GM18505 (cell line): ENCODE measurements around the gene GPR171.

Source experiments
- ATAC-seq: cut with Tn5 transposase; IDR thresholded peaks from one replicate; pipeline ENCODE4 v1.9.1; 2021; ENCODE audit not compliant: unreplicated experiment
- POLR2A ChIP-seq: IDR thresholded peaks from 4 replicates; pipeline ENCODE4 v1.6.1; 2011; ENCODE audit warnings: borderline replicate concordance; ENCODE audit not compliant: insufficient read depth, insufficient read length; ENCODE audit errors: extremely low read depth

GPR171 gene

DNA sequence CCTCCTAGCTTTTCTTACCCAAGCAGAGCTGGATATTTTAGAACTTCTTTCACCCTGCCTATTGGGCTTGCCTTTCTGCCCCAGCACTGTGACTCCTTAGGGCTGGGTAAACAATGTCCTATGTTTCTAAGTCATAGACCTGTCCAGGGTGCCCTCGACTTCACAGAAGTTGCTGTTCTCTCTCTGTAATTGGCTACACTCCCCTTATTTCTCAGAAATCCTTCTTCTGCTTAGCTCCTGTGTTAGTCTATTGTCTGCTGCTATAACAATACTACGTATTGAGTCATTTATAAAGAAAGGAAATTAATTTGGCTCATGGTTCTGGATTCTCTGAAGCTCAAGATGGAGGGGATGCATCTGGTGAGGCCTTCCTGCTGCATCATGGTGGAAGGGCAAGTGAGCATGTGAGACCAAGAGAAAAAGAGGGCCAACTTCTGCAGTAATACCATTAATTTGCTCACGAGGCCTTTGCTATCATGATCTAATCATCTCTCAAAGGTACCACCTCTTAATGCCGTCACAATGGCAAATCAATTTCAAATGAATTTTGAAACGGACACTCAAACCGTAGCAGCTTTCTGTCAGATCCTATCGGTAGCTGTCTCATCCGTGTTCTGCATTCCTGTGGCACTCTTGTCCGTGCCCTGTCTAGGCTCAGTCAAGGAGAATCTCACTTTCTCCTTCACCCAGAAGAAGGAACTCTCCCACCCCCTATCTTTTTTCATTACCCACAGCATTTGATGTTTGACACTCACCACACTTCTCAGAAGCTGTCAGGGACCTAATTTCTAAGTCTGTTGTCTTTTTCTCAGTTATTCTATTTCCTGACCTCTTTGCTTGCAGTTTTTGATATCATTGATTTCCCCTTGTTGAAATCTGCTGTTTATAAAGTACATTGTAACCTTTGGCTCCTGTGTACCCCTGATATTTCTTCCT is 22.3 kb upstream of the GPR171 start:
- ATAC-seq, result no peak
- TF ChIP-seq POLR2A, result no peak

DNA sequence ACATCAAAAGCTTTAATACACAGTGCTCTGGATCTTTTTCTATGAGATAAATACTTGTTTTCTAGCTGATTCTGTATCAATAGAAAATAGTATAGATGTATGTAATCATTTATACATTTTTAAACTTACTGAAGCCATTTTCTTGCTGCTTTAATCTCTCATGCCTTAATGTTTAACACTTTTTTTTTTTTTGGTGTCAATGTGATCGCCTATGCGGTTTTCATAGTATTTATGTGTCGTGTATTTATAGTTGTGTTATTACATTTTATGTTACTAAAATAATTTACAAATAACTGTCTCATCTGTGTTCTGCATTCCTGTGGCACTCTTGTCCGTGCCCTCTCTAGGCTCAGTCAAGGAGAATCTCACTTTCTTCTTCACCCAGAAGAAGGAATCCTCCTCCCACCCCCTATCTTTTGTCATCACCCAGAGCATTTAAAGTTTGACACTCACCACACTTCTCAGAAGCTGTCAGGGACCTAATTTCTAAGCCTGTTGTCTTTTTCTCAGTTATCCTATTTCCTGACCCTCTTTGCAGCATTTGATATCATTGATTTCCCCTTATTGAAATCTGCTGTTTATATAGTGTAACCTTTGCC is 21.4 kb upstream of the GPR171 start:
- ATAC-seq, result no peak
- no peak for TF ChIP-seq POLR2A

DNA sequence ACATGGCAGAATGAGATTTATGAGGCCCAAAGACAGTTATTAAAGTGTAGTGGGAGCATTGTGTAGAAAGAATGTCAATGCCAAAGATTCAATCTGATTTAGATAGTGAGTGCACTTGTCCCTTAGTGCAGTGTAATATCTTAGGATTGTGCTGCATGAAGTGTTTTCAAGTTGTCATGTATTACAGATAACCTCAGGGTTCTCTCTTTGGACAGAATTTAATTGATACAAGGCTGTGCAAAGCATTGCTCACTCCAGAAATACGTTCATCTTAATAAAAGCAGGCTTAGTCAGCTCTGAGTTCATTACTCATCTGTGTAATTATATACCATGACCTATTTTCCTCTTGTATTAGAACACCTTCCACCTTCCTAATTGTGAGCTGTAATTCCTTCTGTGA is 16.0 kb upstream of the GPR171 start:
- no peak for TF ChIP-seq POLR2A
- ATAC-seq, result no peak

DNA sequence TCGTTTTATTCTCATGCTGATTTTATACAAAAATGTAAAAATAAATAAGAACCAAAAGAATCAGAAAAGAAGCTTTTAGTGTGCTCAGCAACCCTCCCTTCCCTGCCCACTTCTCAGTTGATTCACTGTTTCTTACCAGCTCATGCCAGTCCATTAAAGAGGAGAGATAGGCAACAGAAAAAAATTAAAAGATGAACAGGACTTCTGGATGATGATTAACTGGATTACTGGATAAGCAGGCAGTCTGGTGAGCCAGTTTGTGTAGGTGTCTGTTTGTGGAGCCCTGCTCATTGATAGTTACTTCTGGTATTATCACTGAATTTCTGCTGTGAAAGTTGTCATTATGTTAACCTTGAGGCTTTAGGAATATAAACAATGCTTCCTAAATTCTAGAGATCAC is 15.1 kb upstream of the GPR171 start:
- ATAC-seq, result no peak
- TF ChIP-seq POLR2A, result no peak

DNA sequence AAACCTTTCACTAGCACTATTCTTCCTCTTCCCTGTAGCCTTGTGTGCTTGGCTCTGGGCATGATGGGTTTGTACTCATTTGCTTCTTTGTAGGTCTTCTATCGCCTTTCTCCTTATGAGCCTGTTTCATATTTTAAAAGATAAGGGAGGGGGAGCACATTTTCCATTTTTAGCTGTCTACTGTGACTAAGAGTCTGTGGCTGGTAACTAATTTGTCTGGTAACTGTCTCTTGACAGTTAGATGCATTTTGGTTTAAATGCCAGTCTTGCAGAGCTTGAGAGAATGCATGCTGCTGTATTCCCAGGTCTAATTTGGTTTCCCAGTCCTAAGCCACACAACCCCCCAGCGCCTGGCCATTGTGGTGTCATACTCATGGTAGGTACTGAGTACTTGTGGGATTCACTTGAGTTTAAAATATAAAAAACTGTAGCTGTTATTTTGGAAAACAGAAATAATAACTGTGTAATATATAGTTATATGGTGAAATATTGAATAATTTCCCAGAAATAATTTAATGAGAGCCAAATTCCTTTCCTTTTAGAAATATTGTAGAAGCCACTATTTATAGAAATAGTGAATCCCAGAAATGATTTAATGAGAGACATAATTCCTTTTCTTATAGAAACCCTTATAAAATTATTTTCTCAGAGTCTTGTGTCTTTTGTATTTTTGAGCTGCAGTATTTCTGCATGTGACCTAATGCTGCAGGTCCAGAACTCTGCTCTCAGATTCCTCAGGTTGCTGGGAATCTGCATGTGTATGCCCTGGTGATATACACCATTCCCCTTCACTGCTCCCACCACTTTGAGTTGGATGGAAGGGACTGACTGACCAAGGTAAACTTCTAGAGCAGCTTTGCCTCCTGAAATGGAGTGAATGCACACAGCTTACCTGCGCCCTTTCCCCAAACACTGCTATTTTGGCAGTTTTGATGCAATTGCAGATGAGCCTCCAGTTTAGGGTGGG is 13.9 kb upstream of the GPR171 start:
- ATAC-seq, result no peak
- TF ChIP-seq POLR2A, result no peak

DNA sequence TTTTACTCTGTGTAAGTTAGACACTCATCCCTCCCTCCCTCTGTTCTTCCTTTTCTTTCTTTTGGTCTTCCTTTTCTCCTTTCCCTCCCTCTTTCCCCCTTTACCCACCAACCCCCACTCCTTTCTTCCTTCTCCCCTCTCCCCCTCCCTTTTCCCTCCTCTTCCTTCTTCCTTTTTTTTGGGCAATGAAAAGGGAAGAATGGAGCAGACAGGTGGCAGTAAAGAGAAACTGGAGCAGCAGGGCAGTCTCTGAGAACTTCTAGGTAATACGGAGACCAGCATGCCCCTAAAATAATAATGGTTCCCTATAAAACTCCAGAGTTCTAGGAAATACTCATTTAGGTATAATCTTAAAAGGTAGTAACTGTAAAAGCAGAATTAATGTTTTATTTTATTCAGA is 11.4 kb upstream of the GPR171 start:
- no peak for TF ChIP-seq POLR2A
- ATAC-seq, result no peak

DNA sequence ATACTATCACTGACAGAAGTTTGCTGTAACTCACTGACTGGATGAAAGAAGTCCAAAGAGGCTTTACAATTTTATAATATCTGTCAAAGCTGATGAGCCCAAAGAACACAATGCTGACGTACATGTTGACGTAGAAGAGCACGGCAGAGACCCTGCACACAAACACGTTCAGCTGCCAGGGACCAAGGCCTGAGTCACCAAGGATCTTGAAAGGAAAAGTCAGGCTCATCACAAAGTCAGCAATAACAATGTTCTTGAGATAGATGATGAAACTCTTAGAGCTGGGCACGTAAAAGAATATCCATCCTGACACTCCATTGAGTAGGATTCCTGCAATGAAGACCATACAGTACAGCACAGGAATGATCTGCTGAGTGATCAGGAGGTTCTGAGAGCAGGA is 10.9 kb upstream of the GPR171 start:
- no peak for TF ChIP-seq POLR2A
- no peak for ATAC-seq

DNA sequence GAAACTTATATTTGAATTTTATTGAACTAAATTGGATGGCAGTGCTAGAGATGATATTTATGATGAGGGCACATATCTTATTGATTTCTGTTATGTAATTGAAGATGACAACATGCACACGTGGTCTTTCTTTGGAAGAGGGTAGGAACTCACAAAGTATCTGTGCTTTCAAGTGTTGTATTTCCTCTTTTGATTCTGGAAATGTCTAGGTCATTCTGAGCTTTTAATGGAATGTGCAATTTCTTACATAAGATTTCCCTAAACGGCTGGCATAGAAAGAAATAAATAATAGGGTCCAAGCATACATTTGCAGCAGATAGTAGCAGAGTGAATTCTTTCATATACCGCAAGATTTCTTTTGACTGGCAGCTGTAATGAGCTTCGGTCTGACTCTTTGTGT is 10.1 kb upstream of the GPR171 start:
- no peak for TF ChIP-seq POLR2A
- no peak for ATAC-seq

DNA sequence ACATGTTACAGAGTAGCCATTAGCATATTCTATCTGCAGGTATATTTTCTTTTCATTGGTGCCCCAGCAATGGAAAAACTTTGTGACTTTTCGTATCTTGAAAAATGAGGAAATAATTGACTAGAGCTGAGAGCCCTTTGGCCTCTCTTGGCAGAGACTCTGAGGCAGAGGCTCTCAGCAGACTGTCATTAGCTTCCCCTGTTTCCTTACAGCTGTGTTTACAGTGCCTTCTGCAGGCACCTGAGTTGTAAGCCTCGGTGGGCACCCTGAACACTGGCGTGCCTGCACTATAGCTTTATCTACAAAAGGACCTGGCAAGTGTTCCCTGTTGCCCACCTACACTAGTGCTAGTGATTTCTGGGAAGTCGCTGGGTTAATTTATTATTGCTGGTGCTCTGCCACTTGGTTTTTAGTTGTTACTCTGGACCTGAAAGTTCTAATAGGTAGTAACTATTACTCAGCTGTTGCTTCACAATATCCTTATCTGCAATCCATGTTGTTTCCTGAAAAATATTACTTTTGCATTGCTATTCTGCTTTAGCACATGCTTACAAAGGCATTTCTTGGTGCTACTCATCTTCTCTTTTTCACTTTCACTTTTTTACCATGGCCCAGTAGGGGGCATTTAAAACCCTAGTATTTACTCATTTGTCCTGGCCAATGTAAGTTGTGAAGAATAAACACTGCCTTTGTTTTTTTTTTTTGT is 7.8 kb upstream of the GPR171 start:
- no peak for TF ChIP-seq POLR2A
- ATAC-seq, result peak; percentile 84

DNA sequence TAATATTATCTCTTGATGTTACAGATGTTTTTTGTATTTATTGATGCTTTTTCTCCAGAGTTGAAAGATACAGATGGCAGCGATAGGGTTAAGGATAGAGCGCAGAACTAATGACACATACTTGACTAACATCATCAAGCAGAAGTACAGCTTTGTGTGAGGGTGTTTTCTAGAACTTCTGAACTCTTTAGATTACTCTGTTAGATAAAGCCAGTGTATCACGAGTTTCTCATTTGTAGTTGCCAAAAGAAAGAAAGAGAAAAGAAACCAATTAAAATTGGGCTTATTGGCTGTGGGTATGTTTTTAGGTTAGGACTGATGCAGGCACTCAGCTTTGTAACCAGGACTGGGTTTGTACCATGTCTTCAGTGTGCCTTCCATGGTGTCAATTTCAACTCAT is 6.6 kb upstream of the GPR171 start:
- TF ChIP-seq POLR2A, result no peak
- ATAC-seq, result no peak

DNA sequence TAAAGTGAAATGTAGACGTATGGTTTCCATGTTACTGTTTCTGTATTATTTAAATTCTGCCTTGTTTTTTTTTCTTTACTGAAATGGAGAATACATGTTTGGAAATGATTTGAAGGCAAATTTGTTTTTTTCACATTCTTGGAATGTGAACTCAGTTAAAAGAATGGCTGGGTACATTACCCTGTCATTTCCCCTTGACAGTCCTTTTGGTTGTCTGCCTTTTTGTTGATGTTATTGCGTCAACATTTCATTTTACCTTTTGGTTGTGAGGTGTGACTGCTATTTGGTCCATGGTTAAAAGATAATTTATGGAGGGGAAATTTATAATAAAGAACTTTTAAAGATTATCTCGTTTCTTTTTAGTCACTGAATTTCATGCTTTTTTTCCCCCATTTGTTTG is 3.2 kb upstream of the GPR171 start:
- TF ChIP-seq POLR2A, result no peak
- no peak for ATAC-seq

DNA sequence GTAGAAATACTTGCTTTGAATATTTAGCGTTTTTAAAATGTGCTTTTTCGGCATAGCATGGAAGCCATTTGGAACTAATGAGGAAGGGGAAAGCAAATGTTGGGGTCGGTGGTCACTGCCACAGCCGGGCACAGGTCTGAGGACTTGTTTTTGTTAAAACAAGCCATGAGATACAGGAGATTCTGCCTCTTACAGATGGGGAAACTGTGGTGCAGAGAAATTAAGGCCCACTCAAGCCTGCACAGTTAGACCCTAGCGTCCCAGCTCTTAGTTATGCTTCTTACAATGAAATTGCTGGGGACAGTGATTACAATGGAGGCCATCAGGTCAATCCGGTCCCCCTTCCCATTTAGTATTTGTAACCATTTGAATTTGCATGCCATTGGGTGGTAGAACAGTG is 2.5 kb upstream of the GPR171 start:
- TF ChIP-seq POLR2A, result no peak
- no peak for ATAC-seq
